HK-2 (cell line): ENCODE results near the gene RNF123.
"Not testable (repeated sequence)": the region's sequence is repeated elsewhere in the genome, so short reads cannot be mapped to it uniquely, and the experiment has no call there.

Experiments used
- DNase-seq: peaks from one replicate; pipeline ENCODE4 v3.0.0-alpha.2; 2018; ENCODE audit not compliant: unreplicated experiment

Gene RNF123

DNA sequence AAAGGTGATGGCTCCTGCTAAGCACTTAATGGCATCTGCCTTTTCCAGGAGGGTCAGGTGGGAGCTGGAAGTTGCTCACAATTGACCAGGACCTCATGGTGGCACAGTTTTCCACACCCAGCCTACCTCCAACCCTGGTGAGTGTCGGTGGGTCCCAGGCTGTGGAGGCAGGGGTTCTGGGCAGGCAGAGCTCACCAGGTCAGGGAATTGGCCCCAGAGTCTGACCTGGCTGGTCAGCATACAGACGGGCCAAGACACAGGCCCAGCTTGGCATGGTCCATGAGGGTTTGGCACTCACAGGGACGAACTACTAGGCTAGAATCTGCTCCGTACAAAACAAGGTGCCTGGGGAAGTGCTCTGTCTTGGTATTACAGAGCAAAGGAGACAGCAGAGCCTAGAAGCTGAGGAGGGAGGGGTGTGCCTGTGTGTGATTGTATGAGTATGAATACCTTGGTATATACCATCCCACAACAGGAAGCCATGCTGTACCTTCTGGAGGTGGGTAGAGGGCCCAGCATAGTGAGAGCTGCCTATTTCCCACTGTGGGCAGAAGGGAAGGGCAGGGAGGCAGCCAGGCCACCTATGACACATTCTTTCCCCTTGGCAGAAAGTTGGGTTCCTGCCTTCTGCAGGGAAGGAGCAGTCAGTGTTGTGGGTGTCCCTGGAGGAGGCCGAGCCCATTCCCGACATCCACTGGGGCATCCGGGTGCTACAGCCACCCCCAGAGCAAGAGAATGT, 8.7 kb upstream of the RNF123 start:
- no peak for DNase-seq

DNA sequence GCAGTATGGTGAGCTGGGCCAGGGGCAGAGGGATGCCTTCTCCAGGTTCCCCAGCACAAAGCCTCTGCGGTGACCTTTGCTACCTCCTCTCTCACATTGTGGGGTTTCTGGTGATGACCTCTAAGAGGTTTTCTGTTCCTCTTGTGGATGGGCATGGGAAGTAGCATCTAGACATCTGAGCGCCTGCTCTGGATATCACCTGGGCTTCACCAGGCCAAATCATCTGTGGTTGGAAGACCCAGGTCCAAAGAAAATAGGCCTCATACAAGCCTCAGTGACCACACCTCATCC, 8.2 kb upstream of the RNF123 start:
- DNase-seq: no peak

DNA sequence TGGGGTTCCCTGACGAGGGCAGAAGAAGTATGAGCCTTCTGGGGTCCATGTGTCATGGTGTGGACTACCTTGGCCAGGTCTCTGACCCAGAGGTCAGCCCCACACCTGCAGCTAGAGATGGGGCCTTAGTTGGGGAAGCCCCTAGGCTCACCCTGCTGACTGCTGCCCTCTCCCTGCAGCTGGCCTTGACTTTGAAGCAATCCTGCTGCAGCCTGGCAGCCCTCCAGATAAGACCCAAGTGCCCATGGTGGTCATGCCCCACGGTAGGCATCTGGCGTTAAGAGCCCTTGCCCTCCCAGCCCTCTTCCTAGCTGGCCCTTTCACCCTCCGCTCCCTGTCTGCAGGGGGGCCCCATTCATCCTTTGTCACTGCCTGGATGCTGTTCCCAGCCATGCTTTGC, 7.8 kb upstream of the RNF123 start:
- DNase-seq: no peak

- DNase-seq: no peak
These were observed 6.2 kb upstream of the RNF123 start for GRCh38 chr3:49683162-49683561.

GRCh38 chr3:49684453-49684852, 4.9 kb upstream of the RNF123 start:
- not testable (repeated sequence) for DNase-seq

DNA sequence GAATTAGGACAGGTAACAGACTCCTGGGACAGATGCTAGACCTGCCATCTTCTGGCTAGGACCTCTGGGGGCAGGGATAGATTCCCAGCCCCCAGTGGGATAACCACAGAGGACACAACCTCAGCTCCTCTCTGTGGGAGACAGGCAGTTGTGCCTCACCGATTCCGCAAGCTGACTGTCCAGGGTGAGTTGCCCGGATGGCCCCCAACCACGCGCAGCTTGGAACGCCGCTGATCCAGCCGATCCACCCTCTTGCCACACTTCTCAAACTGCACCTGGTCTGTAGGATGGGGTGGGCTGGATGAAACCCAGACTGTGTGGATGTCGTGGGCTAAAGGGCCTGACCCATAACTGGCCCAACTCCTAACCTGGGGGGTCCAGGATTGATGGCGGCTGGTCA, 4.3 kb upstream of the RNF123 start:
- DNase-seq: not testable (repeated sequence)

GRCh38 chr3:49685846-49686245, 3.5 kb upstream of the RNF123 start:
- DNase-seq: not testable (repeated sequence)

DNA sequence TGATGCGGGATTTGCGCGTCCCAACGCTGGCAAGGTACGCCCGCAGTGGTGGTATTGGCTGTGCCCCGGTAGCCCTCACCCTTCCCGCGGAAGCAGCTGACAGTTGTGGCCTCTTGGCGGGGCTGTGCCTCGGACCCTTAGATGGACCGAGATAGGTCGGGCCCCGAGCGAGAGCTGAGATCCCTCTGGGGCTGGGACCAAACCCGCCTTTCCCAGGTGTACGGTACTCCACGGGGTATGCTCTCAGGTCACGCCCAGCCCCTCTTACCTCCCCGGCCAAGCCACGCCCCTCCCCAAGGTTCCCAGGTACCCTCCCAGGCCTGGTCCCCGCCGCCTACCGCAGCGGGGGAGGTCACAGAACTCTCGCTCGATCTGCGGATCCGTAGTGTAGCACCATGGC, 3.0 kb upstream of the RNF123 start:
- DNase-seq: not testable (repeated sequence)

- not testable (repeated sequence) for DNase-seq
These were observed 2.5 kb upstream of the RNF123 start for GRCh38 chr3:49686769-49687423.

- not testable (repeated sequence) for DNase-seq
These were observed 1.9 kb upstream of the RNF123 start for GRCh38 chr3:49687424-49687795.

DNA sequence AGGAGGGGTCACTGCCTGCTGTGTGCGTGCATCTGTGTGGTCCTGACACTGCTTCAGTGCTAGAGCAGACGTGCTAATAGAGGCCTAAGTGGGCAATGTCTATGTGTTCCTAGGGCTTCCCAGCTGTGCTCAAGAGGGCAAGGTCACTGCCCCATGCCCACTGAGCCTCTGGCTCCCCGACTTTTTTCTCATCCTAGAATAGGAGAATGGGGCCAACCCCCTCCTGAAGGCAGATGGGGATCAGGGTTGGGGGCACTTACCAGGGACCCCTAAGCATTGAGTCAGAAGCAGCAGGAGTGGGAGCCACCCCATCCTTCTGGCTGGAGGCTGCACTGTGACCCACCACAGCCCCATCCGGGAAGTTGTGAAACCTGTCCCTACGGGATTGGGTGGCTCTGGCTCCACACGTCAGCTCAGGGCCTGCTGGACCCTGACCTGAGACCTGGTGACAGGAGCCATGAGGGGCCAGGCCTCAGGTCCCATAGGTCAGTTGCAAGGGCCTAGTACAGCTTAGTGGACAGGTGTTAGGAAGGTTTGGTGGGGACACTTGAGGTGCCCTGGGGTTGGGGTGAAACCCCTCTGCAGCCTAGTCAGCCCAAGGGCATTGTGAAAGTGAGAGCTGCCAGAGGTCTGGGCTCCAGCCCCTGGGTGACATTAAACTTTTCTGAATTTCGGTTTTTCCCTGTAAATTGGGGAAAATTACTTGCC, 865 bp upstream of the RNF123 start:
- not testable (repeated sequence) for DNase-seq

DNA sequence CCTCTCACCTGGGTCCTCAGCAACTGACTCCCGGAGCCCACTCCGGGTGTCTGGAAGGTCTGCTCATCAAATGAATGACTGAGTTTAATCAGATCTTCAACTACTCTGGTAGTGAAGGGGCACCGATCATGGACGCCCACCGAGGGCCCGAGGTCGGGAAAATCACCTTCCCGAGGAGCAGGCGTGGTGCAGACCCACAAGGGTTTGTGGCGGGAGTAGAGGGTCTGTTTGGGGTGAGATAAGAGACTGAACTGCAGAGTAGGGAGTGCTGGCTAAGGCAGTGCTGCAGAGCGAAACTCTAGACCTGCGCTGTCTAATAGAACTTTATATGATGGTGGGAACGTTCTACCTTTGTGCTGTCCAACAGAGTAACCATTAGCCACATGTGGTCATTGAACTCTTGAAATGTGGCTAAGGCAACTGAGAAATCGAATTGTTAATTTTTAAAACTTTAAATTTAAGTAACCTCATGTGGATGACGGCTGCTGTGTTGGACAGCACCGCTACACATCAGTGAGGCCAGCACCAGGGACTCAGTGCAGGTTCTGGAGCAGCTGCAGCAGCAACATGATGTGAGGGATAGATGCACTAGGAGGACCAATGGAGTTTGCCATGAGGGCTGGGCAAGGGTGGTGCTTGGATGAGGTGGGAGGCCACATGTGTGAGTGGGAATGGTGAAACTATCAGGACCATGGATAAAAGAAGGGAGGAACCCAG, 709 bp downstream of the RNF123 start:
- not testable (repeated sequence) for DNase-seq

- DNase-seq: not testable (repeated sequence)
These were observed 1.5 kb downstream of the RNF123 start for GRCh38 chr3:49690856-49691255.

GRCh38 chr3:49691481-49691880, 2.1 kb downstream of the RNF123 start:
- DNase-seq: not testable (repeated sequence)

DNA sequence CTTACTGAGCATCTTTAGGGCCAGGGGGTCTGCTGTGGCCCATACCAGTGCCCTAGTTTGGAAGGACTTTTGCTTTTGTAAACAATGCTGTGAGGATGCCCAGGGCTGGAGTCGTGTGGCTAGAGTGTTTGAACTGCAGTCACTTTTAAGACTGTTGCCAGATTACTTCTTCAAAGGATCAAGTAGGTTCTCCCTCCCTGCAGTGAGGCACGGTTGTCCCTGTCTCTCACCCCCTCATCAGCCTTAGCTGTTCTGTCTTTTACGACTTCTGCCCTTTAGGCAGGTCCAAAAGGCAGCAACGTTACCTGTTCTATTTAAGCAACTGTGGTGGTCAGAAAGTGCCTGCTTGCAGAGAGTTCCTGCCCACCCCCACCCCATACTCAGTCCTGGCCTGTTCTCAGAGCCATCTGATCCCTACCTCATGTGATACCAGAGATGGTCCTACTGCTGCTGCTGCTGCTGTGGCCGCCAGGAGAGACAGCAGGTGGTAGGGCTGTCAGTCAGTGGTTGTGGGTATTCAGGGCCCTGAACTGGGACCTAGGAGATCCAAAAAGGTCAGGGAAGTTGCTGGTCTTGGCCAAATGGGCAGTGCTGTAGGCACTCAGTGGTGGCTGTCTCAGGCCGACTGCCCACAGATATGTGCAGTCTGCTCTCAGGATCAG, 5.2 kb downstream of the RNF123 start:
- not testable (repeated sequence) for DNase-seq

DNA sequence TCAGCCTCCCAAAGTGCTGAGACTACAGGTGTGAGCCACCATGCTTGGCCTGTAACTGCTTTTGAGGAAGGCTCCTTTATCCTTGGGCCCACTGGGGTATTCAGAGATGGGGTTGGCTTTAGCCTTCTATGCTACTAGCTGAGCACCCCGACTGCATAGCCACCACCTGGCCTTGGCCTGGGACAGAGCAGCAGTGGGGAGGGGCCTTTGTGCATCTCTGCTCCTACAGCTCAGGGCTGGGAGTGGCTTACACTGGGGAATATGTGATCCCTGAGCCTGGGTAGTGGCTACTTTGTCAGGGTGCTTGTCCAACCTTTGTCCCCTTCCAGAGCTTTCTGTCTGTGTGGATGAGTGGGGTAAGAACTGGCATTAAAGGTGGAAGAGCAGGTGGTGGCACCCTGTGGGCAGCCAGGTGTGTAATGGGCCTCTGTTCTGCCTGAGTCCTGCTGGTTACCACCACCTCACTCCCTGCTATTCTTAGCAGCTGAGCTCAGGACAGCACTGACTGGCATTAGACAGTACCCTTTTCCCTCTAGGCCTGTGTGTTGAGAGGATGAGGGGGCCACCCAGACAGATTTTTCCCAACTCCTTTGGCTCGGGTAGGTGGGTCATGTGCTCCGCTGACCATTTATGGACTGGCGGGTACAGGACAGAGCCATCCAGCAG, 6.1 kb downstream of the RNF123 start:
- not testable (repeated sequence) for DNase-seq

DNA sequence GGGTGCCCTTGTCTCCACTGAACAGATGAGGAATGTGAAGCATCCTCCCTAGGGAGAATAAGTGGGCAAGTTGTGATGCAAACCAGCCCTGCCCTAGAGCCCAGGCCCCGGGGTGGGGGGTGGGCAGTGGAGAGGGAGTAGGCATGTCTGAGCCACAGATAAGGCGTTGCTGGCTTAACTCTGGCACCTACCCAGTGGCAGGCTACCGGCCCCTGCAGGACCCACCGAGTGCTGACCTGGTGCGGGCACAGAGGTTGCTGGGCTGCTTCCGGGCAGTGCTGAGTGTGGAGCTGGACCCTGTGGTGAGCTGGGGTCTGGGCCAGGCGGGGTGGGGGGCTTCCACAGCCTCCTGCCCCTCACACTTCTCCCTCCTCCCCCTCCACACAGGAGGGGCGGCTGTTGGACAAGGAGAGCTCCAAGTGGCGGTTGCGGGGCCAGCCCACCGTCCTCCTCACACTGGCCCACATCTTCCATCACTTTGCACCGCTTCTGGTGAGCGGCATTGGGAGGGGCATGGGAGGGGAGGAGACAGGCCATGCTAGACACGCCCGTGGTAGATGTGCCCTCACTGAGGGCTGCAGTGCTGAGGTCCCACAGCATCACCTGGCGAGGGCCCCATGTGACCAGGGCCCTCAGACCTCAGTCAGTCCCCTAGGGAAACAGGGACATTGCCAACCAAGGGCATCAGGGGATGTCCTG, 10.1 kb downstream of the RNF123 start:
- no peak for DNase-seq

GRCh38 chr3:49700014-49700413, 10.7 kb downstream of the RNF123 start:
- DNase-seq: no peak

DNA sequence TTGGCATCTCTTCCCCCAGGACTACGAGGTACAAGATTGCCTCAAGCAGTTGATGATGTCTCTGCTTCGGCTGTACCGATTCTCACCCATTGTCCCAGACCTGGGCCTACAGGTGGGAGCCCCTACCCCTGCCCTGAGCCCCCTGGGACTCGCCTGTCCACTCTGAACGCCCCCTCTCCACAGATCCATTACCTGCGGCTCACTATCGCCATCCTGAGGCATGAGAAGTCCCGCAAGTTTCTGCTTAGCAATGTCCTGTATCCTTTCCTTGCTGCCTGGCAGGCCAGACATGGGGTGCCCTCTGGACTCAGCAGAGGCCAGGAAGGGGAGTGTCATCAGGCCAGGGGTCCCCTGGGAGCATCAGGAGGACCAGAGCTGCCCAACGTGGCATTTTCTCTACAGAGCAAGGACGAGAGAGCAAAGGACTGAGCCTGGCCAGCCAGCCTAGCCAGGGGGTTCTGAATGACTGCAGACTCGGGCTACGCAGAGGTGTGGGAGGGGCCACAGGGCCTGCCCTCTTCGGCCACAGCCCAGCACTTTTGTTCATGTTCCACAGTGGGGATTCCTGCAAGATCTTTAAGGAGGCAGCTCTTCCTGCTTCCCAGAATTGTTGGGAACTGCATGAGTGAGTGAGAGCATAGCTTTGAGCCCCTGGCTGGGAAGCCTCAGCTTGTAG, 11.2 kb downstream of the RNF123 start:
- no peak for DNase-seq
